K562 (cell line): ENCODE results near the gene MINDY4. TPM values are rescaled to one million over a fixed set of nuclear protein-coding genes. Genes with fewer than 3 reads are reported as not detected.
A peak's percentile ranks its signal among the peaks of the same experiment; 100 is the strongest.

Source experiments
- ATF4 ChIP-seq: fragments of 450-650 bp; formaldehyde crosslinking; IDR thresholded peaks from 2 replicates; pipeline ENCODE4 v1.4.0; 2022; ENCODE audit warnings: mild to moderate bottlenecking, moderate library complexity
- ATF7 ChIP-seq: fragments of 450-650 bp; IDR thresholded peaks from 2 replicates; pipeline ENCODE4 v1.7.1; 2014; ENCODE audit warnings: mild to moderate bottlenecking, moderate library complexity
- CEBPB ChIP-seq: fragments of 450-650 bp; IDR thresholded peaks from 2 replicates; pipeline ENCODE4 v1.6.1; 2016; ENCODE audit warnings: missing genetic modification characterization, missing compliant biosample characterization
- CXXC5 ChIP-seq: fragments of 250-450 bp; sonication (Bioruptor Pico); IDR thresholded peaks from 2 replicates; pipeline ENCODE4 v1.8.0; 2022; ENCODE audit warnings: inconsistent platforms, mild to moderate bottlenecking, moderate library complexity
- ERF ChIP-seq: fragments of 450-650 bp; formaldehyde crosslinking; IDR thresholded peaks from 2 replicates; pipeline ENCODE4 v1.4.0; 2020; ENCODE audit warnings: mild to moderate bottlenecking, mixed read lengths
- FOXJ3 ChIP-seq: sonication (generic); formaldehyde crosslinking; IDR thresholded peaks from 2 replicates; pipeline ENCODE4 v1.4.0; 2020; ENCODE audit warnings: mild to moderate bottlenecking, missing genetic modification reagents
- HNRNPL ChIP-seq: fragments of 200-400 bp; formaldehyde crosslinking; IDR thresholded peaks from 2 replicates; pipeline ENCODE4 v1.6.1; 2017; ENCODE audit warnings: low read depth, mild to moderate bottlenecking, low read length
- KDM1A ChIP-seq, 2 experiments: fragments of 450-650 bp; IDR thresholded peaks; 2 replicates each; pipeline ENCODE4 v1.6.1; 2016; ENCODE audit warnings: mild to moderate bottlenecking in 2 of 2
- MED1 ChIP-seq: sonication (generic); formaldehyde crosslinking; IDR thresholded peaks from 2 replicates; pipeline ENCODE4 v1.8.1; 2023; ENCODE audit warnings: missing genetic modification reagents, borderline replicate concordance
- MIER1 ChIP-seq: fragments of 450-650 bp; IDR thresholded peaks from 2 replicates; pipeline ENCODE4 v1.6.1; 2016; ENCODE audit warnings: antibody characterized with exemption, mild to moderate bottlenecking, low read depth
- MLLT1 ChIP-seq, 2 experiments: fragments of 450-650 bp; IDR thresholded peaks; 2 replicates each; pipeline ENCODE4 v1.6.1; 2016
- NFRKB ChIP-seq: fragments of 450-650 bp; IDR thresholded peaks from 2 replicates; pipeline ENCODE4 v1.6.1; 2016; ENCODE audit warnings: low read depth
- NR2C2 ChIP-seq, 2 experiments: fragments of 200-800 bp in 1 of 2; sonication (Bioruptor generic) in 1 of 2; sonication (generic) in 1 of 2; formaldehyde crosslinking in 1 of 2; IDR thresholded peaks; 2 replicates each; pipeline versions ENCODE4 v1.6.1 to v1.8.0; 2016 to 2022; ENCODE audit warnings: mild to moderate bottlenecking in 1 of 2, missing compliant biosample characterization in 1 of 2, missing genetic modification characterization in 1 of 2, missing genetic modification reagents in 1 of 2
- TBL1XR1 ChIP-seq, 2 experiments: IDR thresholded peaks; 2 replicates each; pipeline ENCODE4 v1.6.1; 2012; ENCODE audit warnings: improper control_type of control experiment in 2 of 2, low read length in 2 of 2, mild to moderate bottlenecking in 1 of 2
- TSC22D4 ChIP-seq: fragments of 450-650 bp; IDR thresholded peaks from 2 replicates; pipeline ENCODE4 v1.6.1; 2016; ENCODE audit warnings: missing genetic modification characterization, missing biosample characterization, control low read depth
- ZZZ3 ChIP-seq: fragments of 450-650 bp; IDR thresholded peaks from 2 replicates; pipeline ENCODE4 v1.6.1; 2016; ENCODE audit warnings: antibody characterized with exemption, mild to moderate bottlenecking, moderate library complexity
- polyA plus RNA-seq, 8 experiments: library from polyadenylated mRNA; depleted of rRNA in 4 of 8; stranded (reverse) in 5 of 8; unstranded in 3 of 8; fragments of >200 nt; fragmentation: Nextera tagmentation in 2 of 8; fragmentation: Illumina TruSeq in 1 of 8; extraction: Ambion mirVana in 2 of 8; extraction: Trizol in 1 of 8; gene quantifications; 2 replicates each; pipeline versions ENCODE4 v1.2.1 to v1.2.3, GENCODE V29; 2011 to 2014; ENCODE audit warnings: inconsistent platforms in 1 of 8, missing spikeins in 1 of 8
- total RNA-seq, 7 experiments: library from RNA; depleted of rRNA in 6 of 7; stranded (reverse); fragments of >200 nt in 6 of 7; fragmentation: Illumina TruSeq in 2 of 7; extraction: Trizol in 2 of 7; gene quantifications; 2 replicates each; pipeline versions ENCODE4 v1.2.1 to v1.2.3, GENCODE V29; 2011 to 2021; ENCODE audit warnings: low replicate concordance in 1 of 7
- TF ChIP-seq, protein P1 (sequence below), 2 experiments: fragments of 450-650 bp in 1 of 2; IDR thresholded peaks; 2 replicates each; pipeline ENCODE4 v1.6.1; 2011 to 2017; ENCODE audit warnings: low read depth in 2 of 2, antibody characterized with exemption in 1 of 2, borderline replicate concordance in 1 of 2, low read length in 1 of 2, mild to moderate bottlenecking in 1 of 2, mixed read lengths in 1 of 2; ENCODE audit not compliant: control insufficient read depth in 1 of 2
- TF ChIP-seq, protein P2 (sequence below), 2 experiments: fragments of 450-650 bp in 1 of 2; sonication (generic) in 1 of 2; formaldehyde crosslinking; conservative IDR thresholded peaks; 2 replicates each; pipeline versions ENCODE4 v1.4.0 to v1.8.1; 2020 to 2022; ENCODE audit warnings: mild to moderate bottlenecking in 1 of 2, missing genetic modification reagents in 1 of 2

The MINDY4 gene
- total and polyA plus RNA-seq, 9 of the 15 experiments (the other 6 are each of a cell fraction or from before 2014, with no cell fraction given) = 2.1 to 16.7 (median 11.0) TPM

DNA sequence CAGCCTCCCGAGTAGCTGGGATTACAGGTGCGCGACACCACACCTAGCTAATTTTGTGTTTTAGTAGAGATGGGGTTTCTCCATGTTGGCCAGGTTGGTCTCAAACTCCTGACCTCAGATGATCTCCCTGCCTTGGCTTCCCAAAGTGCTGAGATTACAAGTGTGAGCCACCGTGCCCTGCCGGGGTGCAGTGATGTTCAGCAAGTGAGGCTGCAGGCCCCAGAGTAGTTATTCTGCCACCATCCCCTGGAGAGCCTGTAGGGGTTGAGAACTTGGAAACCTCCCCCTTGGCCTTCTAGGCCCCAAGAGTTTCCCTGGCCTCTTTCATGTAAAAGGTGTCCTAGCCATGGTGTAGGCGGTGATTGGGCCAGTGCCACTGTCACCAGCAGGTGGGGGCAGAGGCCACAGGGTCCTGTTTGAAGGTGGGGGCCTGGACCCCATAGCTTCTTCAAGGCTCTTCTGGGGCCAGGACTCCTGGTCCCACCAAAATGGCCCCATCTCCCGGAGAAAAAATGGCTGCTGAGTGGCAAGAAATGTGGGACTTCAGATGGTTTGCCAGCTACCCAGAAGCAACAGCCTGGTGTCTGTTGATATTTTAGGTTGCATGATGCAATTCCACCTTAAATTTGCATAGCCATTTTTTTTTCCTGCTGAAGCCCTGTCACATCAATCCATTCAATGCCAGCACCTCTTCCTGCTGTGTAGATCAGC lies 44.8 kb upstream of the MINDY4 start (continued):
- TF ChIP-seq, protein P1, sequence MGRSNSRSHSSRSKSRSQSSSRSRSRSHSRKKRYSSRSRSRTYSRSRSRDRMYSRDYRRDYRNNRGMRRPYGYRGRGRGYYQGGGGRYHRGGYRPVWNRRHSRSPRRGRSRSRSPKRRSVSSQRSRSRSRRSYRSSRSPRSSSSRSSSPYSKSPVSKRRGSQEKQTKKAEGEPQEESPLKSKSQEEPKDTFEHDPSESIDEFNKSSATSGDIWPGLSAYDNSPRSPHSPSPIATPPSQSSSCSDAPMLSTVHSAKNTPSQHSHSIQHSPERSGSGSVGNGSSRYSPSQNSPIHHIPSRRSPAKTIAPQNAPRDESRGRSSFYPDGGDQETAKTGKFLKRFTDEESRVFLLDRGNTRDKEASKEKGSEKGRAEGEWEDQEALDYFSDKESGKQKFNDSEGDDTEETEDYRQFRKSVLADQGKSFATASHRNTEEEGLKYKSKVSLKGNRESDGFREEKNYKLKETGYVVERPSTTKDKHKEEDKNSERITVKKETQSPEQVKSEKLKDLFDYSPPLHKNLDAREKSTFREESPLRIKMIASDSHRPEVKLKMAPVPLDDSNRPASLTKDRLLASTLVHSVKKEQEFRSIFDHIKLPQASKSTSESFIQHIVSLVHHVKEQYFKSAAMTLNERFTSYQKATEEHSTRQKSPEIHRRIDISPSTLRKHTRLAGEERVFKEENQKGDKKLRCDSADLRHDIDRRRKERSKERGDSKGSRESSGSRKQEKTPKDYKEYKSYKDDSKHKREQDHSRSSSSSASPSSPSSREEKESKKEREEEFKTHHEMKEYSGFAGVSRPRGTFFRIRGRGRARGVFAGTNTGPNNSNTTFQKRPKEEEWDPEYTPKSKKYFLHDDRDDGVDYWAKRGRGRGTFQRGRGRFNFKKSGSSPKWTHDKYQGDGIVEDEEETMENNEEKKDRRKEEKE (IDR thresholded peaks at IDR 0.05; ENCODE audit: borderline replicate concordance in 1 of 2, control insufficient read depth in 1 of 2, low read depth in 2 of 2, low read length in 1 of 2) = no peak
- no peak for TF ChIP-seq ZZZ3
- TF ChIP-seq NR2C2 (CRISPR knock-in tag; IDR thresholded peaks at IDR 0.05) = no peak
- no peak for TF ChIP-seq NR2C2 (tag; IDR thresholded peaks at IDR 0.05)
- TF ChIP-seq HNRNPL = no peak
- no peak for TF ChIP-seq TSC22D4
- 0 out of 2 replicates have a peak, but pooled peaks have one; percentile 12 for TF ChIP-seq CXXC5 (CRISPR knock-in tag)
- TF ChIP-seq CEBPB = peak; percentile 43
- peak; percentile 15; the same call in 1 of the 2 replicates for TF ChIP-seq ATF7
- no peak for TF ChIP-seq MIER1
- TF ChIP-seq TBL1XR1 (IDR thresholded peaks at IDR 0.05; ENCODE audit: low read length in 2 of 2) = no peak
- TF ChIP-seq MLLT1 (IDR thresholded peaks at IDR 0.05) = no peak
- no peak for TF ChIP-seq KDM1A (IDR thresholded peaks at IDR 0.05)
- TF ChIP-seq NFRKB = no peak
- TF ChIP-seq MED1 (CRISPR knock-in tag) = no peak
- TF ChIP-seq, protein P2, sequence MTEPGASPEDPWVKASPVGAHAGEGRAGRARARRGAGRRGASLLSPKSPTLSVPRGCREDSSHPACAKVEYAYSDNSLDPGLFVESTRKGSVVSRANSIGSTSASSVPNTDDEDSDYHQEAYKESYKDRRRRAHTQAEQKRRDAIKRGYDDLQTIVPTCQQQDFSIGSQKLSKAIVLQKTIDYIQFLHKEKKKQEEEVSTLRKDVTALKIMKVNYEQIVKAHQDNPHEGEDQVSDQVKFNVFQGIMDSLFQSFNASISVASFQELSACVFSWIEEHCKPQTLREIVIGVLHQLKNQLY (CRISPR knock-in tag; conservative IDR thresholded peaks at IDR 0.05) = no peak
- TF ChIP-seq ERF (CRISPR knock-in tag) = no peak
- TF ChIP-seq ATF4 (CRISPR knock-in tag) = 0 out of 2 replicates have a peak, but pooled peaks have one; percentile 43
- no peak for TF ChIP-seq FOXJ3 (CRISPR knock-in tag)
